GM21381 (cell line): Measurements from ENCODE around the gene MAP4K3.

Experiments
- ATAC-seq: cut with Tn5 transposase; IDR thresholded peaks from one replicate; pipeline ENCODE4 v1.9.1; 2021; ENCODE audit warnings: mild to moderate bottlenecking, moderate library complexity; ENCODE audit not compliant: unreplicated experiment

MAP4K3 gene

GRCh38 chr2:39320162-39320561, 116.9 kb downstream of the MAP4K3 start:
- no peak for ATAC-seq

GRCh38 chr2:39313575-39313974, 123.5 kb downstream of the MAP4K3 start:
- no peak for ATAC-seq

DNA sequence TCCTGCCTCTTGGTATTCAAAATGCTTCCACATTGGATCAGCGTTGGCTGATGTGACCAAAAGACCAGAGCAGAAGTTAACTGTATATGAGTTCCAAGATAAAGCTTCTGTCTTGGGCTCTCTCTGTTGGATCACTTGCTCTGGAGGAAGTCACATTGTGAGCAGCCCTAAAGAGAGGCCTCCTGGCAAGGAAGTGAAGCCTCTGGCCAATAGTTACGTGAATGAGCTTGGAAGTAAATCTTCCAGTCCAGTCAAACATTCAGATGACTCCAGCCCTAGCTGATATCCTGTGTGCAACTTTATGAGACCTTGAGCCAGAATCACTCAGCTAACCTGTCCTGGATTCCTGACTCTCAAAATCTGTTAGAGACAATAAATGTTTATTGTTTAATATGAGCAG, 125.6 kb downstream of the MAP4K3 start:
- ATAC-seq, result no peak

DNA sequence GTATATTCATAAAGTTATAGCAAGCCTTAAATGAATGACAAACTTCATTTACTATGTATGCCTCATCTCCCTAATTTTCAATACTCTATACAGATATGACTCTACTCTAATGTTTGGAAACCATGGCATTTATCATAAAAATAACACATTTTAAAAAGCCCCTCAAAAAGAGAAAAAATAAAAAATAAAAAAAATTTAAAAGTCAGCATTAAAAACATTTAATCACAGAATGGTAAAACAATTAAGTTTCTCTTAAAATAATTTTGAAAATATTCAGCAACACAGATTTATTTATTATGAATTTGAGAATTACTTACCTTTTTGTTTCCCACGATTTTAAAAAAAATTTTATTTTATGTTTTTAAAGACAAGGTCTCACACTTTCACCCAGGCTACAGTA, 128.3 kb downstream of the MAP4K3 start:
- no peak for ATAC-seq

DNA sequence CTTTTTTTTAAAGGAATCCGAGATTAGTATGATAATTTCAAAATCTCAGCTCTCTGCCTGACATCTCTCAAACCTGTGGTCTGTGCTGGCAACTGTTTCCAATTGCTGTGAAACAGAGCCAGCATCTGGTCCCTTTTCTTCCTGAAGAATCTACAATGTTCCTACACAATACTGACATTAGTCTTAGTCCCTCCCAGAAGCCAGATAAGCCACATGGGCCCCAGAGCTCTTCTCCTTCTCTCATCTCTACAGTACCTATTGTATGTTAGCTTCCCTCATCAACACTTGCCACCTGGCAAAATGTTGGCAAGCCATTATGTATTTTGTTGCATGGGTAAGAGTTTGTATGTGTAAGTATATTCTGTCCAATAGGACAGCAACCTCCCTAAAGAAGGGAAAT, 130.5 kb downstream of the MAP4K3 start:
- ATAC-seq, result no peak

GRCh38 chr2:39304729-39305128, 132.4 kb downstream of the MAP4K3 start:
- no peak for ATAC-seq

DNA sequence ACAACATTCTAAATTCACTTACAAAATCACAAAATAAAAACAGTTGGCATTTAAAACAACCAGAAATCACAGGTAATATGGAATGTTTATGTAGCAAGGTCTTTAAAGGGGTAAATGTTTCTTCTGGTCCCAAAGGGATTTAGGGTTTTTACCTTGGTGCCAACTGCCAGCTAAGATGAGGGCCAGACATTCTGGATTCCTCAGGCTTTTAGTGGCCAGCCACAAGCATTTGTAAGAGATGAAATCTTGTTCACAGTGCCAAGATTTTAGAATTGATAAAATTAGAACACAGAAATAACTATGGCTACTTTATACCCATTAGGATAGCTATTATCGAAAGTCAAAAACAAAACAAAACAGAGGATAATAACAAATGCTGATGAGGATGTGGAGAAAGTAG, 132.9 kb downstream of the MAP4K3 start:
- ATAC-seq, result no peak

GRCh38 chr2:39301352-39301751, 135.7 kb downstream of the MAP4K3 start:
- ATAC-seq, result no peak

- ATAC-seq, result no peak
Measured at GRCh38 chr2:39300044-39300978, 136.8 kb downstream of the MAP4K3 start.

DNA sequence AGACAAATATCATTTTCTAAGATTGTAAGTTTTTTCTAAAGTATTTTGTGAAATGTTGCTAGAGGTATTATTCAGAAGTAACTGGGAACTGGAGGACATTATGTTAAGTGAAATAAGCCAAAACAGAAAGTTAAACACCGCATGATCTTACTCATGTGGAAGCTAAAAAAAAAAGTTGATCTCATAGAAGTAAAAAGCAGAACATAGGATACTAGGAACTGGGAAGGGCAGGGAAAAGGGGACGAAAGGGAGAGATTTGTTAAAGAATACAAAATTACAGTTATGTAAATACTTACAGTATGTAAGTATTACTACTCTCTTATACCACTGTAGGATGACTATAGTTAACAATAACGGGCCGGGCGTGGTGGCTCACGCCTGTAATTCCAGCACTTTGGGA, 146.7 kb downstream of the MAP4K3 start:
- no peak for ATAC-seq

DNA sequence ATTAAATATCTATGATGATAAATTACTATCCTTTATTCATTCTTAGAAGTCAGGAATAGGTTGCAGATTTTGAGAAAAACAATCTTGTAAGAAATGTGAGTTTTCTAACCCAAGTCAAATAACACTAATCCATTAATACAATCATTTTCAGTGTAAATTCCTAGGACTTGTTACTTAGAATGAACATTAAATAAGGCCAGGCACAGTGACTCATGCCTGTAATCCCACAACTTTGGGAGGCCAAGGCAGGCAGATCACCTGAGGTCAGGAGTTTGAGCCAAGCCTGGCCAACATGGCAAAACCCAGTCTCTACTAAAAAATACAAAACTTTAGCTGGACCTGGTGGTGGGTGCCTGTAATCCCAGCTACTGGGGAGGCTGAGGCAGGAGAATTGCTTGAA, 147.5 kb downstream of the MAP4K3 start:
- ATAC-seq, result no peak

DNA sequence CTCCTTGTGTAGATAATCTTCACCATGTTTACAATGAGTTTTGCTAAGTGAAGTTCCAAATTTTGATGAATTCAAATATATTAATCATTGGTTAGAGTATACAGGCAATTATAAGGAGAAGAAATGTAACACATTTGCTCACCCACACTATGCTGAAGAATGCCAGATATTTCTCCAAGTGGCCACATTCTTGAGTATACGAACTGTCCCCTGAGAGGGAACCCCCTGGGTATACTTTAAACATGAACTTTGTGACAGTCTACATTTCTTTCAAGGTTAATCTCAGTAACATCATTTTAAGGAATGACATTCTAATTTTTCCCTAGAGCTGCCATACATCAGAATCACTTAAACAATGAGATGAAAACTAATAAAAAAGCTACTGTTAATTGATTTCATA, 153.5 kb downstream of the MAP4K3 start:
- no peak for ATAC-seq

- no peak for ATAC-seq
Measured at GRCh38 chr2:39281391-39281790, 155.7 kb downstream of the MAP4K3 start.

- ATAC-seq, result no peak
Measured at GRCh38 chr2:39275016-39275415, 162.1 kb downstream of the MAP4K3 start.

GRCh38 chr2:39269941-39270340, 167.1 kb downstream of the MAP4K3 start:
- ATAC-seq, result no peak

GRCh38 chr2:39266916-39267434, 170.1 kb downstream of the MAP4K3 start:
- no peak for ATAC-seq

- peak; percentile 78 for ATAC-seq
Measured at GRCh38 chr2:39266139-39266805, 170.8 kb downstream of the MAP4K3 start.

- ATAC-seq, result no peak
Measured at GRCh38 chr2:39265315-39265714, 171.8 kb downstream of the MAP4K3 start.

- ATAC-seq, result peak; percentile 58
Measured at GRCh38 chr2:39264733-39265132, 172.4 kb downstream of the MAP4K3 start.

DNA sequence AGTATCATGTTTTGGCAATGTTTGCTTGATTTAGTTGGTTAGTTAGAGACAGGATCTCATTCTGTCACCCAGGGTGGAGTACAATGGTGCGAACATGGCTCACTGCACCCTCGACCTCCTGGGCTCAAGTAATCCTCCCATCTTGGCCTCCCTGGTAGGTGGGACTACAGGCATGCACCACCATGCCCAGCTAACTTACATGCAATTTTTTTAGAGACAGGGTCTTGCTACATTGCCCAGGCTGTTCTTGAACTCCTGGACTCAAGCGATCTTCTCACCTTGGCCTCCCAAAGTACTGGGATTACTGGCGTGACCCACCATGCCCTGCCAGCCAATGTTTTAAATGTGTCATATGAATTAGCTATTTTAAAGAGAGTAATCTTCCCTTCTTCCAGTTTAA, 177.0 kb downstream of the MAP4K3 start:
- ATAC-seq, result no peak

DNA sequence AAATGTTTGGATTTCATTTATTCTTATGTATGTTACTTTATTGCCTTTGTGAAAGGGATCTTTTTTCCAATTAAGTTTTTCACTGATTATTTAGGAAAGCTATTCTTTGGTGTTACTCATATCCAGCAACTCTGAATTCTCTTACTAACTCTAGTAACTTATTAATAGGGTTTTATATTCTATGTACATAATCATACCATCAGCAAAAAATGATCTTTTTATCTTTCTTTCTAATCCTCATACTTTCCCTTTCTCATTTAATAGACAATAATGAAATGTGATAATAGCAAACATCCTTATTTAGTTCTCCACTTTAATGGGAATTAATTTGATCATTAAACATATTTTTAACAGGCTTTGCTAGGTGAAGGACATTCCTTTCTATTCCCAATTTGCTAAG, 181.0 kb downstream of the MAP4K3 start:
- ATAC-seq, result no peak

DNA sequence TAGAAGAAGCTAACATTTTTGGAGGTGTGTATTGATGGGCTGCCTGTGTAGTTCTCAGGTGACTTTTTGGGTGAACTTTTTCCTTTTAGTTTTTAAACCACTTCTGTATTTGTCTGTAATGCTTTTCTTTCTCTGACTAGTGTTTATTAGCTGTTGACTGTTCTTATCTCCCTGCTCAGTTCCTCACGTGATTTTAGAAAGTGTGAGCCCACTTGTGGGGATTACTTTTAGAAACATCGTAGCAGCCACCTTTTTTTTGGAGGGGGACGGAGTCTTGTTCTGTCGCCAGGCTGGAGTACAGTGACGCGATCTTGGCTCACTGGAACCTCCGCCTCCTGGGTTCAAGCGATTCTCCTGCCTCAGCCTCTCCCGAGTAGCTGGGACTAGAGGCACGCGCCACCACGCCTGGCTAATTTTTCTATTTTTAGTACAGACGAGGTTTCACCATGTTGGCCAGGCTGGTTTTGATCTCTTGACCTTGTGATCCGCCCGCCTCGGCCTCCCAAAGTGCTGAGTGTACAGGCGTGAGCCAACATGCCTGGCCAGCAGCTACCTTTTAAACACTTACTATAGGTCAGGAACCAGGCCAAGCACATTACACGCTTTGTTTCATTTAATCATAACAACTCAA, 184.1 kb downstream of the MAP4K3 start:
- ATAC-seq, result no peak
